Activated CD8-positive, alpha-beta T cell treated with anti-CD3 and anti-CD28 coated beads for 36 hours (primary cell): ENCODE data around the gene EPM2AIP1. TPM values are rescaled to one million over a fixed set of nuclear protein-coding genes. Genes with fewer than 3 reads are reported as not detected.

Experiments used
- ATAC-seq: fragments of 200-7000 bp; cut with Tn5 transposase; one replicate; pipeline ENCODE4 v1.10.0; 2021; ENCODE audit warnings: mild to moderate bottlenecking, moderate library complexity
- CTCF ChIA-PET: fragments of 350-600 bp; sonication (Branson Sonifier 250); formaldehyde crosslinking; loops from one replicate; lab custom pipeline; 2021; ENCODE audit warnings: antibody characterized with exemption; lab: Charles Lee
- POLR2A ChIA-PET: fragments of 350-600 bp; sonication (Branson Sonifier 250); formaldehyde crosslinking; loops from one replicate; lab custom pipeline; 2021; ENCODE audit warnings: antibody characterized with exemption; lab: Charles Lee
- DNase-seq: peaks from one replicate; pipeline ENCODE4 v3.0.0-alpha.2; 2020
- H3K27ac Mint-ChIP-seq: one replicate; pipeline ENCODE4 v1.8.0; 2021; ENCODE audit warnings: mild to moderate bottlenecking, mixed read lengths
- H3K27me3 Mint-ChIP-seq: one replicate; pipeline ENCODE4 v1.8.0; 2021; ENCODE audit warnings: mixed read lengths
- H3K36me3 Mint-ChIP-seq: one replicate; pipeline ENCODE4 v1.8.0; 2021; ENCODE audit warnings: low read depth, mixed read lengths
- H3K4me1 Mint-ChIP-seq: one replicate; pipeline ENCODE4 v1.8.0; 2021; ENCODE audit warnings: low read depth, mixed read lengths
- H3K4me3 Mint-ChIP-seq: one replicate; pipeline ENCODE4 v1.8.0; 2021; ENCODE audit warnings: mild to moderate bottlenecking, moderate library complexity, mixed read lengths
- H3K9me3 Mint-ChIP-seq: one replicate; pipeline ENCODE4 v1.8.0; 2021; ENCODE audit warnings: mixed read lengths
- intact Hi-C: fragments of 100-400 bp; cut with micrococcal nuclease; formaldehyde crosslinking; loops from one replicate; pipeline ENCODE4 v1.10.0; 2022
- total RNA-seq, 2 experiments: library from RNA; stranded (reverse); gene quantifications; one replicate each; pipeline ENCODE4 v1.2.3, GENCODE V29; 2021
- TF ChIP-seq, protein P1 (sequence below): fragments of 200-600 bp; IDR thresholded peaks from one replicate; pipeline ENCODE4 v1.8.0; 2022; ENCODE audit warnings: antibody characterized with exemption, mild to moderate bottlenecking

The EPM2AIP1 gene
- total RNA-seq, 2 experiments from 2014 or later: 11.8 to 12.3 TPM

DNA sequence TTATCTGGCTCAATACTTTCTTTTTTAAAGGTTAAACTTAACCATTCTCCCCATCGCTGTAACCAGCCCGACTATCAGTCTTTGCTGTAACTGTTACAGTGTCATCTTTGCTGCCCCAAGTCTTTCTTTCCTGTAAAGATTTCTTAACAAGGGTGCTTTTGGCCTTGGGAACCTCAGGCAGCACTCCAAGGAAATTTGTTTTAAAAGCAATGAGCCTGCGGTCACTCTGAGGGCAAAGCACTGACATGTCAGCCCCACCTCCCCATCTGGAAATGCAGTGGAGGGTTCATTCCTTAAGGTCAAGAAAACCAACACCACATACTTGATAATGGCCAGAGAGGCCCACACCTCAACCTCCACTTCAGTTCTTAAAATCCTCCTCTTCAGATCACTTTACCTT lies 51.3 kb downstream of the EPM2AIP1 start:
- ATAC-seq (no peak), DNase-seq (no peak)
- intact Hi-C loops: no loop called here
- TF ChIP-seq, protein P1, sequence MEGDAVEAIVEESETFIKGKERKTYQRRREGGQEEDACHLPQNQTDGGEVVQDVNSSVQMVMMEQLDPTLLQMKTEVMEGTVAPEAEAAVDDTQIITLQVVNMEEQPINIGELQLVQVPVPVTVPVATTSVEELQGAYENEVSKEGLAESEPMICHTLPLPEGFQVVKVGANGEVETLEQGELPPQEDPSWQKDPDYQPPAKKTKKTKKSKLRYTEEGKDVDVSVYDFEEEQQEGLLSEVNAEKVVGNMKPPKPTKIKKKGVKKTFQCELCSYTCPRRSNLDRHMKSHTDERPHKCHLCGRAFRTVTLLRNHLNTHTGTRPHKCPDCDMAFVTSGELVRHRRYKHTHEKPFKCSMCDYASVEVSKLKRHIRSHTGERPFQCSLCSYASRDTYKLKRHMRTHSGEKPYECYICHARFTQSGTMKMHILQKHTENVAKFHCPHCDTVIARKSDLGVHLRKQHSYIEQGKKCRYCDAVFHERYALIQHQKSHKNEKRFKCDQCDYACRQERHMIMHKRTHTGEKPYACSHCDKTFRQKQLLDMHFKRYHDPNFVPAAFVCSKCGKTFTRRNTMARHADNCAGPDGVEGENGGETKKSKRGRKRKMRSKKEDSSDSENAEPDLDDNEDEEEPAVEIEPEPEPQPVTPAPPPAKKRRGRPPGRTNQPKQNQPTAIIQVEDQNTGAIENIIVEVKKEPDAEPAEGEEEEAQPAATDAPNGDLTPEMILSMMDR: no peak
- Mint-ChIP-seq H3K27me3 (no peaks in the 10 kb centered on the region), H3K9me3 (peaks cover 3% of the 10 kb centered on the region), H3K36me3 (peaks cover 4% of the 10 kb centered on the region), H3K27ac (no peak overlapping the region), H3K4me3 (no peak overlapping the region), H3K4me1 (peaks cover 19% of the 10 kb centered on the region)
- ChIA-PET CTCF (no interaction called here), POLR2A (no interaction called here)

DNA sequence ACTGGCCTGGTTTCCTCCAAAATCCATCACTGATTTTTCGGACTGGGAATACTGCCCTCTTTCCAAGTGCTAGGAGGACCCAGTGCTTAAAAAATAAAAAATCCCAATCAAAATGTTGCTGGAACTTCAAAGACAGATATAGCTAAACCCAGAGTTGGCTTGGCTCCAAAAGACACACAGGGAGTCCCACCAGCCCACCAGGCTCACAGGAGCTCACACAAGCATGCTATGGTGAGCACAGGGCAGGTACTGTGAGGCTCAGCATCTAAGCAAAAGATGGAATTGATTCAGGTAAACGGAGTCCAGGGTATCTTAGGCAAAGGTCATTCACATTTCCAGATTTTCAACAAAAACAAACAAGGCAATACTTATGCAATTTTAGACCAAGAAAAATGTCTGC lies 51.8 kb downstream of the EPM2AIP1 start:
- Mint-ChIP-seq H3K4me1 (peaks cover 19% of the 10 kb centered on the region), H3K27me3 (no peaks in the 10 kb centered on the region), H3K4me3 (no peak overlapping the region), H3K27ac (no peak overlapping the region), H3K36me3 (peaks cover 4% of the 10 kb centered on the region), H3K9me3 (peaks cover 3% of the 10 kb centered on the region)
- ChIA-PET CTCF (no interaction called here), POLR2A (no interaction called here)
- DNase-seq (no peak), ATAC-seq (no peak)
- TF ChIP-seq, protein P1: no peak
- intact Hi-C loops: no loop called here

DNA sequence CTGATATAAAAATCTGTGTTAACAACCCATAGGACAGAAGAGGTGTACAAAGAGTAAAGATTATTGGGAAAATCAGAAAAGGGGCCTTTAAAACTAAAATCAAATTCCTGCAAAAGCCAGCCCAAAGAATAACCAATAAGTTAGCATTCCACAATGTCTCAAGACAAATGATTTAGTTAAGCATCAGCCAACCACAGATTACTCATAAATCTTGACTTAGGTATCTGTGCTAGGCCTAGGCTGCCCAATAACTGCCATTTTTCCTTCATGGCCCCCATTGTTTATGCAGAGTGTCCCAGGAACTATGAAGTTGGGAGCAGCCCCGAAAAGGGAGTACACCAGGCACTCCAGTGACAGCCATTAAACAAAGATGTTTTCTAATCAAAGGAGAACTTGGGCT lies 55.4 kb downstream of the EPM2AIP1 start:
- ATAC-seq (no peak), DNase-seq (no peak)
- Mint-ChIP-seq H3K36me3 (no peaks in the 10 kb centered on the region), H3K4me3 (no peak overlapping the region), H3K27me3 (no peaks in the 10 kb centered on the region), H3K4me1 (peaks cover 7% of the 10 kb centered on the region), H3K27ac (no peak overlapping the region), H3K9me3 (no peaks in the 10 kb centered on the region)
- ChIA-PET POLR2A (no interaction called here), CTCF (interaction anchor here (6.3 kb wide), 1 partner anchor 21 kb away, joined by 44 read pairs; no protein-coding TSS in a partner anchor)
- intact Hi-C loops: no loop called here
- TF ChIP-seq, protein P1: no peak

Other genes with a start within 250 kb of the EPM2AIP1 start
- gene DCLK3, start 228.6 kb downstream of the EPM2AIP1 start, total RNA-seq: under 1 TPM in 1 of 2 experiments, not detected in 1; 0.05 TPM
- gene TRANK1, start 48.1 kb downstream of the EPM2AIP1 start, total RNA-seq: 10 to 100 TPM; 16.0 to 17.4 TPM
- gene MLH1, start 387 bp upstream of the EPM2AIP1 start, total RNA-seq: 10 to 100 TPM; 89.6 to 93.7 TPM
- 10 to 100 TPM; 18.7 to 23.1 TPM for gene LRRFIP2, start 181.5 kb upstream of the EPM2AIP1 start, total RNA-seq